H1 (cell line): Measurements from ENCODE around the gene TWF2. TPM values are rescaled to one million over a fixed set of nuclear protein-coding genes. Genes with fewer than 3 reads are reported as not detected.

Experiments used
- CTCF ChIA-PET: fragments of 300-600 bp; sonication (Branson Sonifier 250); formaldehyde crosslinking; loops from one replicate; lab custom pipeline; 2021; ENCODE audit not compliant: partially characterized antibody; lab: Charles Lee
- POLR2A ChIA-PET: fragments of 300-600 bp; sonication (Branson Sonifier 250); formaldehyde crosslinking; loops from one replicate; lab custom pipeline; 2021; ENCODE audit warnings: inconsistent platforms; ENCODE audit not compliant: partially characterized antibody; lab: Charles Lee
- DNase-seq, 2 experiments: peaks; one replicate each; pipeline versions ENCODE4 v3.0.0 to v3.0.0-alpha.2; 2010 to 2022; ENCODE audit warnings: low spot score in 2 of 2, low read depth in 1 of 2, mixed read lengths in 1 of 2
- FAIRE-seq: peaks from 2 replicates; lab custom pipeline; 2011; peaks lifted over from hg19 to GRCh38; lab: Jason Lieb, UNC
- H2AFZ ChIP-seq: 2 replicates; pipeline ENCODE4 v1.8.1; 2012; ENCODE audit warnings: low read length, inconsistent platforms
- H2AK5ac ChIP-seq: 2 replicates; pipeline ENCODE4 v1.6.1; 2013; ENCODE audit warnings: low read depth, low read length
- H2BK120ac ChIP-seq: replicated peaks from 2 replicates; pipeline ENCODE3; 2013; ENCODE audit warnings: low read depth, low read length, inconsistent platforms
- H2BK12ac ChIP-seq: 2 replicates; pipeline ENCODE4 v1.6.1; 2013; ENCODE audit warnings: low read depth, low read length
- H2BK15ac ChIP-seq: 2 replicates; pipeline ENCODE4 v1.6.1; 2013; ENCODE audit warnings: low read length
- H2BK20ac ChIP-seq: 2 replicates; pipeline ENCODE4 v1.6.1; 2013; ENCODE audit warnings: low read length
- H2BK5ac ChIP-seq: 2 replicates; pipeline ENCODE4 v1.6.1; 2013; ENCODE audit warnings: low read depth, low read length
- H3K14ac ChIP-seq: 2 replicates; pipeline ENCODE4 v1.6.1; 2013; ENCODE audit warnings: inconsistent platforms; ENCODE audit not compliant: insufficient read length
- H3K18ac ChIP-seq: 2 replicates; pipeline ENCODE4 v1.6.1; 2013; ENCODE audit warnings: low read length; ENCODE audit errors: extremely low read depth
- H3K23ac ChIP-seq: 2 replicates; pipeline ENCODE4 v1.6.1; 2013; ENCODE audit warnings: inconsistent platforms; ENCODE audit not compliant: insufficient read length
- H3K23me2 ChIP-seq: 2 replicates; pipeline ENCODE4 v1.6.1; 2013; ENCODE audit warnings: low read depth, low read length
- H3K27ac ChIP-seq: 2 replicates; pipeline ENCODE4 v1.6.1; 2011; ENCODE audit warnings: low read depth, low read length, inconsistent platforms
- H3K27me3 ChIP-seq, 4 experiments: replicated peaks in 1 of 4; 1 replicate in 1 of 4; 2 replicates in 3 of 4; pipeline versions ENCODE4 v1.6.1 to v1.8.1; 2011 to 2013; ENCODE audit warnings: low read length in 3 of 4, mild to moderate bottlenecking in 3 of 4, inconsistent platforms in 2 of 4, mixed read lengths in 2 of 4, moderate library complexity in 1 of 4; ENCODE audit not compliant: control insufficient read depth in 3 of 4, insufficient read depth in 3 of 4; ENCODE audit errors: extremely low read depth in 1 of 4
- H3K36me3 ChIP-seq, 4 experiments: 2 replicates each; pipeline versions ENCODE4 v1.6.1 to v1.8.1; 2011 to 2013; ENCODE audit warnings: mild to moderate bottlenecking in 4 of 4, low read length in 3 of 4, moderate library complexity in 2 of 4, control low read depth in 1 of 4, inconsistent platforms in 1 of 4; ENCODE audit not compliant: insufficient read depth in 4 of 4, control insufficient read depth in 2 of 4
- H3K4ac ChIP-seq: replicated peaks from 2 replicates; pipeline ENCODE3; 2013; ENCODE audit warnings: low read length, low read depth, mixed read lengths, inconsistent platforms; ENCODE audit not compliant: insufficient read length
- H3K4me1 ChIP-seq, 4 experiments: replicated peaks in 1 of 4; 1 replicate in 1 of 4; 2 replicates in 3 of 4; pipeline versions ENCODE4 v1.6.1 to v1.8.1; 2011 to 2013; ENCODE audit warnings: low read length in 3 of 4, inconsistent platforms in 2 of 4, mixed read lengths in 1 of 4; ENCODE audit not compliant: insufficient read depth in 4 of 4, control insufficient read depth in 3 of 4
- H3K4me2 ChIP-seq, 2 experiments: 2 replicates each; pipeline versions ENCODE4 v1.6.1 to v1.8.1; 2011 to 2013; ENCODE audit warnings: low read depth in 2 of 2, low read length in 2 of 2, control low read depth in 1 of 2, inconsistent platforms in 1 of 2, mild to moderate bottlenecking in 1 of 2; ENCODE audit not compliant: insufficient read depth in 1 of 2
- H3K4me3 ChIP-seq, 4 experiments: fragments of 200-600, 300-600 bp in 1 of 4; sonication (generic), shearing (Covaris generic), sonication (Bioruptor Twin) in 1 of 4; 2 replicates each; pipeline versions ENCODE4 v1.5.1 to v1.8.1; 2011 to 2016; ENCODE audit warnings: low read length in 4 of 4, low read depth in 3 of 4, control low read depth in 2 of 4, inconsistent platforms in 2 of 4, mild to moderate bottlenecking in 2 of 4, mixed read lengths in 1 of 4, moderate library complexity in 1 of 4; ENCODE audit not compliant: insufficient read depth in 2 of 4; ENCODE audit errors: extremely low read depth in 1 of 4
- H3K56ac ChIP-seq: replicated peaks from 2 replicates; pipeline ENCODE3; 2013; ENCODE audit warnings: low read depth, mild to moderate bottlenecking, mixed read lengths, low read length, inconsistent platforms; ENCODE audit not compliant: insufficient read length
- H3K79me1 ChIP-seq: 2 replicates; pipeline ENCODE4 v1.6.1; 2013; ENCODE audit warnings: low read depth, low read length, control low read depth
- H3K79me2 ChIP-seq, 2 experiments: 2 replicates each; pipeline versions ENCODE4 v1.6.1 to v1.8.1; 2012 to 2013; ENCODE audit warnings: low read length in 2 of 2, mild to moderate bottlenecking in 2 of 2, inconsistent platforms in 1 of 2; ENCODE audit not compliant: insufficient read depth in 2 of 2, control insufficient read depth in 1 of 2
- H3K9ac ChIP-seq, 4 experiments: replicated peaks in 1 of 4; 1 replicate in 1 of 4; 2 replicates in 3 of 4; pipeline versions ENCODE4 v1.6.1 to v1.8.1; 2011 to 2013; ENCODE audit warnings: low read depth in 3 of 4, low read length in 3 of 4, control low read depth in 2 of 4, mild to moderate bottlenecking in 2 of 4, moderate library complexity in 2 of 4, inconsistent platforms in 1 of 4; ENCODE audit errors: extremely low read depth in 1 of 4
- H3K9me3 ChIP-seq, 2 experiments: 2 replicates each; pipeline versions ENCODE4 v1.6.1 to v1.8.1; 2012 to 2013; ENCODE audit warnings: mild to moderate bottlenecking in 2 of 2, moderate library complexity in 2 of 2, control low read depth in 1 of 2, inconsistent platforms in 1 of 2, low read depth in 1 of 2, low read length in 1 of 2, mixed read lengths in 1 of 2; ENCODE audit not compliant: insufficient read depth in 2 of 2
- H4K20me1 ChIP-seq, 2 experiments: replicated peaks in 1 of 2; 2 replicates each; pipeline versions ENCODE3 to v1.8.1; 2011 to 2013; ENCODE audit warnings: inconsistent platforms in 2 of 2, low read length in 2 of 2, mild to moderate bottlenecking in 1 of 2; ENCODE audit not compliant: insufficient read depth in 2 of 2, control insufficient read depth in 1 of 2
- H4K5ac ChIP-seq: 2 replicates; pipeline ENCODE4 v1.6.1; 2013; ENCODE audit warnings: low read length, low read depth, mixed read lengths, inconsistent platforms; ENCODE audit not compliant: insufficient read length
- H4K8ac ChIP-seq: 2 replicates; pipeline ENCODE4 v1.8.0; 2013; ENCODE audit warnings: mild to moderate bottlenecking, moderate library complexity, low read length, inconsistent platforms; ENCODE audit not compliant: insufficient read depth; ENCODE audit errors: extremely low read depth
- H4K91ac ChIP-seq: replicated peaks from 2 replicates; pipeline ENCODE3; 2013; ENCODE audit warnings: low read length, mixed read lengths, inconsistent platforms; ENCODE audit not compliant: insufficient read length
- ASH2L ChIP-seq: fragments of 200-600, 300-600 bp; sonication (generic); IDR thresholded peaks from one replicate; pipeline ENCODE4 v1.7.1; 2017; ENCODE audit warnings: low read length
- BRCA1 ChIP-seq: IDR thresholded peaks from 2 replicates; pipeline ENCODE4 v1.6.1; 2012; ENCODE audit warnings: low read depth, low read length, improper control_type of control experiment
- FOSL1 ChIP-seq: IDR thresholded peaks from 2 replicates; pipeline ENCODE4 v1.6.1; 2011; ENCODE audit warnings: mild to moderate bottlenecking, low read depth, low read length, moderate library complexity; ENCODE audit not compliant: insufficient read depth
- GABPA ChIP-seq: IDR thresholded peaks from 2 replicates; pipeline ENCODE4 v1.6.1; 2011; ENCODE audit warnings: mild to moderate bottlenecking, low read length, moderate library complexity, borderline replicate concordance; ENCODE audit not compliant: insufficient read depth
- HDAC2 ChIP-seq, 2 experiments: fragments of 300-600 bp in 1 of 2; sonication (generic) in 1 of 2; IDR thresholded peaks; 2 replicates each; pipeline ENCODE4 v1.6.1; 2011 to 2012; ENCODE audit warnings: low read depth in 2 of 2, low read length in 2 of 2, mild to moderate bottlenecking in 2 of 2, moderate library complexity in 2 of 2, borderline replicate concordance in 1 of 2, inconsistent platforms in 1 of 2
- KDM4A ChIP-seq: IDR thresholded peaks from one replicate; pipeline ENCODE4 v1.7.1; 2012; ENCODE audit warnings: low read depth, mild to moderate bottlenecking, moderate library complexity, low read length, inconsistent platforms; ENCODE audit not compliant: severe bottlenecking
- NRF1 ChIP-seq: IDR thresholded peaks from 2 replicates; pipeline ENCODE4 v1.6.1; 2011; ENCODE audit warnings: mild to moderate bottlenecking, low read depth, low read length, improper control_type of control experiment
- RNF2 ChIP-seq: fragments of 200-900, 300-1000 bp; sonication (generic); IDR thresholded peaks from 2 replicates; pipeline ENCODE4 v1.7.1; 2016; ENCODE audit warnings: borderline replicate concordance, low read depth, mild to moderate bottlenecking, antibody characterized with exemption, low read length; ENCODE audit not compliant: poor library complexity, severe bottlenecking; ENCODE audit errors: missing control alignments
- TAF7 ChIP-seq: optimal IDR thresholded peaks from 2 replicates; pipeline ENCODE3; 2011; ENCODE audit warnings: low read depth, mild to moderate bottlenecking, inconsistent platforms, low read length, moderate library complexity, borderline replicate concordance
- TBP ChIP-seq: IDR thresholded peaks from 2 replicates; pipeline ENCODE4 v1.6.1; 2011; ENCODE audit warnings: low read depth, low read length, improper control_type of control experiment
- YY1 ChIP-seq: IDR thresholded peaks from 2 replicates; pipeline ENCODE4 v1.6.1; 2011; ENCODE audit warnings: low read depth, mild to moderate bottlenecking, low read length
- WGBS, 2 experiments: shearing (Covaris generic) in 1 of 2; methylation state at CpG; one replicate each; pipeline versions ENCODE4 v1.1.6 to v1.1.7; 2013 to 2015; ENCODE audit warnings: low lambda C conversion rate in 2 of 2, mixed read lengths in 2 of 2, inconsistent platforms in 1 of 2, low coverage in 1 of 2, missing lambda C conversion rate in 1 of 2; ENCODE audit not compliant: insufficient replicate concordance in 2 of 2, insufficient coverage in 1 of 2, insufficient read length in 1 of 2; ENCODE audit errors: extremely low coverage in 1 of 2, missing lambda C conversion rate in 1 of 2; 5-methylcytosine and 5-hydroxymethylcytosine counted together
- polyA plus RNA-seq, 7 experiments: library from polyadenylated mRNA; depleted of rRNA in 3 of 7; stranded (reverse) in 5 of 7; unstranded in 2 of 7; fragments of >200 nt in 5 of 7; fragments of 200-250 nt in 2 of 7; gene quantifications; 1 replicate in 5 of 7; 2 replicates in 1 of 7; 4 replicates in 1 of 7; pipeline versions ENCODE4 v1.2.1 to v1.2.3, GENCODE V29; 2011 to 2013; ENCODE audit warnings: missing spikeins in 2 of 7, mixed read lengths in 2 of 7
- total RNA-seq: library from RNA; stranded (reverse); fragmentation: NEBNext Ultra II Directional; extraction: Animal tissue kit (Norgen Biotek cat#: 25700); gene quantifications from 2 replicates; pipeline ENCODE4 v1.2.1, GENCODE V29; 2021
- TF ChIP-seq, protein P1 (sequence below): IDR thresholded peaks from 2 replicates; pipeline ENCODE4 v1.6.1; 2011; ENCODE audit warnings: low read depth, mild to moderate bottlenecking, low read length; ENCODE audit not compliant: insufficient read depth

TWF2 gene
- total and polyA plus RNA-seq, 2 of the 8 experiments (the other 6 are each of a cell fraction or from before 2014, with no cell fraction given) = 65.2 to 90.4 TPM

GRCh38 chr3:52221141-52221562 lies 17.8 kb downstream of the TWF2 start:
- H3K27ac ChIP-seq = no peak overlapping the region
- no peak overlapping the region for H3K4ac ChIP-seq
- peaks cover 0 to 4% (median 3%) of the 10 kb centered on the region in 4 experiments; a peak in 5 of 7 replicates for H3K4me1 ChIP-seq
- POLR2A ChIA-PET = interaction anchor here (1.0 to 2.4 kb wide), 8 partner anchors 11 to 228 kb away, joined by 3 to 7 read pairs (median 6); partner anchors contain the start of genes GLYCTK and TWF2
- H3K27me3 ChIP-seq = no peaks in the 10 kb centered on the region
- H3K4me3 ChIP-seq = no peak overlapping the region
- peak overlapping the region; percentile 61; the same call in 1 of the 2 replicates for H2BK15ac ChIP-seq
- H3K14ac ChIP-seq = no peak overlapping the region
- no peaks in the 10 kb centered on the region for H4K20me1 ChIP-seq
- WGBS, 2 experiments = 94% methylated on average over 27 of the region's 27 CpGs; no CpG with 5 or more reads in 1 of the 2 experiments
- no peaks in the 10 kb centered on the region for H3K79me2 ChIP-seq
- H3K9me3 ChIP-seq = no peaks in the 10 kb centered on the region
- no peaks in the 10 kb centered on the region for H3K23me2 ChIP-seq
- no peak overlapping the region for H3K23ac ChIP-seq
- no peak overlapping the region for H2BK120ac ChIP-seq
- H3K36me3 ChIP-seq = no peaks in the 10 kb centered on the region; a peak in 1 of 8 replicates
- no peak overlapping the region for H4K91ac ChIP-seq
- CTCF ChIA-PET = interaction anchor here (0.7 to 20.4 kb wide), 50 partner anchors 11 to 226 kb away, joined by 3 to 336 read pairs (median 5); partner anchors contain the start of genes ALAS1, PPM1M and TWF2
- H2AK5ac ChIP-seq = no peak overlapping the region
- H3K18ac ChIP-seq = no peak overlapping the region
- H2AFZ ChIP-seq = no peak overlapping the region
- H2BK12ac ChIP-seq = peak overlapping the region; percentile 60; the same call in 1 of the 2 replicates
- no peak overlapping the region; the same call in 1 of the 2 replicates for H2BK20ac ChIP-seq
- no peak overlapping the region for H4K5ac ChIP-seq
- peak in 1 of 2 experiments; percentile 43 for DNase-seq
- no peak overlapping the region for H3K56ac ChIP-seq
- peak overlapping the region; percentile 14; the same call in 1 of the 2 replicates for H4K8ac ChIP-seq
- FAIRE-seq = no peak
- no peaks in the 10 kb centered on the region for H3K79me1 ChIP-seq
- H3K9ac ChIP-seq = no peak overlapping the region
- no peak overlapping the region for H3K4me2 ChIP-seq
- 0 out of 2 replicates have a peak overlapping the region, but pooled peaks have one; percentile 32 for H2BK5ac ChIP-seq
- no peak for TF ChIP-seq YY1
- TF ChIP-seq TAF7 = no peak
- no peak for TF ChIP-seq GABPA
- TF ChIP-seq KDM4A = no peak
- no peak for TF ChIP-seq ASH2L
- TF ChIP-seq, protein P1, sequence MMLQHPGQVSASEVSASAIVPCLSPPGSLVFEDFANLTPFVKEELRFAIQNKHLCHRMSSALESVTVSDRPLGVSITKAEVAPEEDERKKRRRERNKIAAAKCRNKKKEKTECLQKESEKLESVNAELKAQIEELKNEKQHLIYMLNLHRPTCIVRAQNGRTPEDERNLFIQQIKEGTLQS = no peak
- TF ChIP-seq NRF1 = no peak
- no peak for TF ChIP-seq HDAC2 (IDR thresholded peaks at IDR 0.05; ENCODE audit: borderline replicate concordance in 1 of 2, low read depth in 2 of 2, low read length in 2 of 2)
- no peak for TF ChIP-seq RNF2
- TF ChIP-seq BRCA1 = no peak
- TF ChIP-seq FOSL1 = no peak
- TF ChIP-seq TBP = no peak
